CD4-positive, CD25-positive, alpha-beta regulatory T cell (primary cell): ENCODE results near the gene PDGFD. TPM values are rescaled to one million over a fixed set of nuclear protein-coding genes. Genes with fewer than 3 reads are reported as not detected.

Experiments used
- ATAC-seq, 2 donors: fragments of 150-1000 bp; cut with Tn5 transposase; one replicate each; pipeline ENCODE4 v1.10.0; 2021; ENCODE audit warnings: low read depth in 2 of 2, moderate number of reproducible peaks in 2 of 2, moderate library complexity in 1 of 2
- DNase-seq, 3 donors: peaks; one replicate each; pipeline versions ENCODE4 v3.0.0 to v3.0.0-alpha.2; 2012 to 2022; ENCODE audit warnings: mixed read lengths in 1 of 3
- H3K27ac ChIP-seq: one replicate; pipeline ENCODE4 v1.7.0; 2013; ENCODE audit warnings: mild to moderate bottlenecking, low read length; ENCODE audit not compliant: insufficient read depth, poor library complexity, severe bottlenecking
- H3K27me3 ChIP-seq: one replicate; pipeline ENCODE4 v1.7.0; 2013; ENCODE audit warnings: low read length; ENCODE audit not compliant: control insufficient read depth, insufficient read depth
- H3K36me3 ChIP-seq: one replicate; pipeline ENCODE4 v1.7.0; 2013; ENCODE audit warnings: mild to moderate bottlenecking, low read length, moderate library complexity; ENCODE audit not compliant: control insufficient read depth, insufficient read depth
- H3K4me1 ChIP-seq: 2 replicates; pipeline ENCODE4 v1.7.0; 2013; ENCODE audit warnings: mild to moderate bottlenecking, low read length; ENCODE audit not compliant: insufficient read depth, control insufficient read depth, poor library complexity, severe bottlenecking
- H3K4me3 ChIP-seq: one replicate; pipeline ENCODE4 v1.7.0; 2013; ENCODE audit warnings: low read depth, mild to moderate bottlenecking, low read length, moderate library complexity
- H3K9me3 ChIP-seq, 2 experiments: 1 replicate in 1 of 2; 2 replicates in 1 of 2; pipeline ENCODE4 v1.7.0; 2013; ENCODE audit warnings: low read length in 2 of 2, mild to moderate bottlenecking in 1 of 2, moderate library complexity in 1 of 2; ENCODE audit not compliant: control insufficient read depth in 2 of 2
- H3K27ac Mint-ChIP-seq, 3 donors: one replicate each; pipeline ENCODE4 v1.8.0; 2020 to 2022; ENCODE audit warnings: mild to moderate bottlenecking in 3 of 3, mixed read lengths in 3 of 3, moderate library complexity in 2 of 3
- H3K27me3 Mint-ChIP-seq: one replicate; pipeline ENCODE4 v1.8.0; 2022; ENCODE audit warnings: mild to moderate bottlenecking, mixed read lengths
- H3K36me3 Mint-ChIP-seq: one replicate; pipeline ENCODE4 v1.8.0; 2020; ENCODE audit warnings: mixed read lengths
- H3K4me1 Mint-ChIP-seq, 4 donors: one replicate each; pipeline ENCODE4 v1.8.0; 2020 to 2022; ENCODE audit warnings: mixed read lengths in 4 of 4, mild to moderate bottlenecking in 1 of 4
- H3K4me3 Mint-ChIP-seq, 4 donors: one replicate each; pipeline ENCODE4 v1.8.0; 2020 to 2022; ENCODE audit warnings: mild to moderate bottlenecking in 4 of 4, mixed read lengths in 4 of 4, moderate library complexity in 3 of 4
- H3K9me3 Mint-ChIP-seq, 7 donors: one replicate each; pipeline ENCODE4 v1.8.0; 2020 to 2022; ENCODE audit warnings: mixed read lengths in 7 of 7, mild to moderate bottlenecking in 3 of 7, moderate library complexity in 2 of 7
- polyA plus RNA-seq, 4 donors: library from polyadenylated mRNA; unstranded; fragments of 300-500 nt; fragmentation: Illumina TruSeq; gene quantifications; one replicate each; pipeline ENCODE4 v1.2.3, GENCODE V29; 2021
- total RNA-seq: library from RNA; stranded (reverse); gene quantifications from one replicate; pipeline ENCODE4 v1.2.3, GENCODE V29; 2022

The PDGFD gene
- total and polyA plus RNA-seq, 5 donors from 2014 or later, result 0.05 TPM; not detected in 4

DNA sequence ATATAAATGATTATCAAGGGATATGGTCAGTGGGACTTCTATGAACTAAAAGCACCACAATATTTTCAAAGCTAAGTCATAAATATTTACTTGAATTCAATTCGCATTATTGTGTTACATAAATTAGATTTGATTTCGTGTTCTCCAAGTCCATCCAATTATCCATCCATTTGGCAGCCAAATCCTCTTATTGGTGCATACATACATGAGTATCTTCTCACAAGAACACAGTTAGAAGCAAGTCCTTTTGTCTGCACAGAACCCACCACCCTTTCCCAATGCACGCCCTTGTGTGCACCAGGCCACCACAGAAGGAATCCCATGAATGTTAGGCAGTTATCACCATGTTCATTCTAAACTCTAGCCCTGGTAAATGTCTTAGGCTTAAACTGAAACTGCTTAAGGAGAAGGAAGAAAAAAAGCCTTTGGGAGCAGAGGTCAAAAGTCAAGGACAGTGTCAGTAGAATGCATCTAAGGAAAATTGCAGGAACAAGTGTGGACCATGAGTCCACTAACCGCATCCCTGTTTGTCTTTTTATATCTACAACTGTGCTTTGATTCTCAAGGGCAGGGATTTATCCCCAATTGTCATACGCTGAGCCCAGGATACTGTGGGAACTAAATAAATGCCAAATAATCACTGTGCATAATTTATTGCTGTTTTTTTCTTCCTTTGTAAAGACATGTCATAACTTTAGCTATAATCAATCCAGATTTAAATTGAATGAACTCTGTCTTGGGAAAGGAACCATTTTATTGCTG, 235.7 kb downstream of the PDGFD start:
- Histone ChIP-seq H3K27me3 (no peaks in the 10 kb centered on the region), H3K4me3 (no peak overlapping the region), H3K4me1 (no peaks in the 10 kb centered on the region), H3K9me3 (no peaks in the 10 kb centered on the region), H3K36me3 (no peaks in the 10 kb centered on the region), H3K27ac (no peak overlapping the region)
- DNase-seq (no peak), ATAC-seq (no peak)
- Mint-ChIP-seq H3K4me1 (no peaks in the 10 kb centered on the region), H3K27me3 (no peaks in the 10 kb centered on the region), H3K4me3 (no peak overlapping the region), H3K27ac (no peak overlapping the region), H3K36me3 (no peaks in the 10 kb centered on the region), H3K9me3 (peaks cover 0 to 2% (median 0%) of the 10 kb centered on the region in 7 donors)

DNA sequence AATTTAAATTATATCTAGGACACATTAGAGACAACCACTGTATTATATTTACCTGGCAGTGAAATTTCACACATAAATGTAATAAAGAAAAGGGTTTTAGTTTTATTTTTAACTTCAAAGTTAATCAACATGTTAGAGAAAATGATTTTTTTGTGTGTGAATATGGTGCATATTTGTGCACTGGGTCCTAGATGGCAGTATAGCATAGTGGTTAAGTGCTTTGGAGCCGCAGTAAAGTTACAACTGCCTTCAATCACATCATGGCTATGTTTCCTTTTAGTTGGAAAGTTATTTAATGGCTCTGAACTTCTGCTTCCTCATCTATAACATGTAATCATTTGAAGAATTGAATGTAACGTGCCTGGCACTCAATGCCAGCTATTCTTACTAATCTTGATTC, 236.4 kb downstream of the PDGFD start:
- Mint-ChIP-seq H3K36me3 (no peaks in the 10 kb centered on the region), H3K27ac (no peak overlapping the region), H3K4me1 (no peaks in the 10 kb centered on the region), H3K4me3 (no peak overlapping the region), H3K9me3 (peaks cover 0 to 2% (median 0%) of the 10 kb centered on the region in 7 donors), H3K27me3 (no peaks in the 10 kb centered on the region)
- Histone ChIP-seq H3K4me3 (no peak overlapping the region), H3K4me1 (no peaks in the 10 kb centered on the region), H3K27ac (no peak overlapping the region), H3K27me3 (no peaks in the 10 kb centered on the region), H3K36me3 (no peaks in the 10 kb centered on the region), H3K9me3 (no peaks in the 10 kb centered on the region)
- no peak for DNase-seq
- ATAC-seq, result no peak

DNA sequence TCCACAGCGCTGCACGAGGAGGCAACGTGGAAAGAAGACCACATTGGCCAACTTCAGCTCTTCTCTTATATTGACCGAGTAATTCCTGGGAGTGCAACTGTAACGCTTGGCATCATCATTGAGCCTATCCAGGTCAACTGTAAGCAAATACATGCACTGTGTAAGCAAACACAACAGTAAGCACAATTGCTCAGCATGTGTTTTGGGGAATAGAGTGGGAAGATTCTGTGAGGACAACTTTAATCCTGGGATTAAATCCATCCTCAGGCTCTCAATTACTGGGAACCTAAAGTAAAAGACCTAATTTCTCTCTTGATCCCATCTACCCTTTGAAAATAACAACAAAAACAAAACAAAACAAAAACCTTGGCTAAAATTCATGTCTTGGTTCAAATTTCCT, 237.0 kb downstream of the PDGFD start:
- no peak for DNase-seq
- no peaks in the 10 kb centered on the region for H3K27me3 ChIP-seq
- H3K27me3 Mint-ChIP-seq, result no peaks in the 10 kb centered on the region

DNA sequence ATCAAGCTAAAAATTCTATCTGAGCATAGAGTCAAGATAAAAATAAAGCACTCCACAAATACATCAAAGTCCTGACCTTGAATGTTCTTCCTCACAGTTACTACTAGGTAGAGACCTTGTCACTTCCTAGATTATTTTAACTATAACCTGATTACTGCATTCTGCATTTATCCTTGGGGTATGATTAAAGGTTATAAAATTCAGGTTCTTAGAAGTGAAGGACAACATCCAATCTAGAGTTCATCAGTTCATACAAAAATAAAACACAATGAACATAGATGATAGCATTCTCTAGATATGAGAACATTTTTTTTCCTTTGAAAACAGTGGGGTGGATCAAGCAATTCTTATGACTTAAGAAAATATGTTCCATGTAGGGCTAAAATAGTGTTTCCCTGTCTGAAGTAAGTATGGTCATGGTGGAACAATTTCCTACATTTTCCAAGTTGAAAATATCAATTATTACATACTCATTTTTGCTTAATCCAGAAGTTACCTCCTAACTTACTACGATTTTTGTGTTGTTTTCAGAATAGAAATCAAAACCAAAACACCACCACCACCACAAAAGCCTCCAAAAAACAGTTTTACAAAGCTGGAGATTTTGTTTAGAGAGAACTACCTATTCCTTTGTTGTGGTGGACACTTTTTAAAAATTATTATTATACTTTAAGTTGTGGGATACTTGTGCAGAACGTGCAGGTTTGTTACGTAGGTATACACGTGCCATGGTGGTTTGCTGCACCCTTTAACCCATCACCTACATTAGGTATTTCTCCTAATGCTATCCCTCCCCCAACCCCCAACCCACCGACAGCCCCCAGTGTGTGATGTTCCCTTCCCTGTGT, 239.6 kb downstream of the PDGFD start:
- Mint-ChIP-seq H3K27ac (no peak overlapping the region), H3K27me3 (no peaks in the 10 kb centered on the region), H3K4me1 (no peaks in the 10 kb centered on the region), H3K4me3 (no peak overlapping the region), H3K36me3 (no peaks in the 10 kb centered on the region), H3K9me3 (peaks cover 0 to 2% (median 0%) of the 10 kb centered on the region in 7 donors)
- Histone ChIP-seq H3K9me3 (no peaks in the 10 kb centered on the region), H3K27me3 (no peaks in the 10 kb centered on the region), H3K27ac (no peak overlapping the region), H3K36me3 (no peaks in the 10 kb centered on the region), H3K4me3 (no peak overlapping the region), H3K4me1 (no peaks in the 10 kb centered on the region)
- ATAC-seq (no peak), DNase-seq (no peak)

More for the DNA sequence above, 237.0 kb downstream of the PDGFD start:
- no peaks in the 10 kb centered on the region for H3K4me1 ChIP-seq
- H3K36me3 Mint-ChIP-seq, result no peaks in the 10 kb centered on the region
- no peaks in the 10 kb centered on the region for H3K36me3 ChIP-seq
- no peaks in the 10 kb centered on the region for H3K9me3 ChIP-seq
- H3K27ac ChIP-seq, result no peak overlapping the region
- no peak overlapping the region for H3K27ac Mint-ChIP-seq
- no peak for ATAC-seq
- H3K4me1 Mint-ChIP-seq, result no peaks in the 10 kb centered on the region
- H3K9me3 Mint-ChIP-seq, result peaks cover 0 to 2% (median 0%) of the 10 kb centered on the region in 7 donors
- H3K4me3 ChIP-seq, result no peak overlapping the region
- H3K4me3 Mint-ChIP-seq, result no peak overlapping the region

- Histone ChIP-seq H3K9me3 (no peaks in the 10 kb centered on the region), H3K27me3 (no peaks in the 10 kb centered on the region), H3K4me3 (no peak overlapping the region), H3K27ac (no peak overlapping the region), H3K36me3 (no peaks in the 10 kb centered on the region), H3K4me1 (no peaks in the 10 kb centered on the region)
- Mint-ChIP-seq H3K4me3 (no peak overlapping the region), H3K27ac (no peak overlapping the region), H3K9me3 (peaks cover 0 to 2% (median 0%) of the 10 kb centered on the region in 7 donors), H3K36me3 (no peaks in the 10 kb centered on the region), H3K27me3 (no peaks in the 10 kb centered on the region), H3K4me1 (no peaks in the 10 kb centered on the region)
- ATAC-seq (no peak), DNase-seq (no peak)
These were observed 240.5 kb downstream of the PDGFD start for GRCh38 chr11:103923451-103923931.

DNA sequence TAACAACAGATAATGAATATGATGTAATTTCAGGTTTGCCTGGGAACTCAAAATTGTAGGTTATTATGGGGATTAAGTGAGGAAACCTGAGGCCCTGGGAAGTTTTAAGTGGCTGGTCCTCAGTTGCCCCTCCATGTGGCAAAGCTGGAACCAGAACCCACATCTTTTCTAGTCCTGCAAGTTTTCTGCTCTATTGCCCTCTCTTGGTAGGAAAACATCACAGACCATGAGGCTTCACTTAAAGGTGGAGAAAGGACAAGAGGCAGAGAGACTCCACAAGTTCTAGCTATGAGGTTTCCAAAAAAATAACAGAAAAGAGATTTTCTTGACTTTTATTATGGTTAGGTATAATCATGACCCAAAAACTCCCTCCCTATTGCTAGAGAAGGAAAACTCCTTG, 243.0 kb downstream of the PDGFD start:
- peaks cover 0 to 4% (median 0%) of the 10 kb centered on the region in 7 donors for H3K9me3 Mint-ChIP-seq
- Histone ChIP-seq H3K36me3 (no peaks in the 10 kb centered on the region), H3K4me3 (no peak overlapping the region), H3K4me1 (no peaks in the 10 kb centered on the region), H3K27ac (no peak overlapping the region), H3K9me3 (no peaks in the 10 kb centered on the region), H3K27me3 (no peaks in the 10 kb centered on the region)
- ATAC-seq, result no peak
- H3K4me3 Mint-ChIP-seq, result no peak overlapping the region
- DNase-seq, result no peak
- no peaks in the 10 kb centered on the region for H3K4me1 Mint-ChIP-seq
- H3K27ac Mint-ChIP-seq, result no peak overlapping the region
- no peaks in the 10 kb centered on the region for H3K36me3 Mint-ChIP-seq
- H3K27me3 Mint-ChIP-seq, result no peaks in the 10 kb centered on the region

DNA sequence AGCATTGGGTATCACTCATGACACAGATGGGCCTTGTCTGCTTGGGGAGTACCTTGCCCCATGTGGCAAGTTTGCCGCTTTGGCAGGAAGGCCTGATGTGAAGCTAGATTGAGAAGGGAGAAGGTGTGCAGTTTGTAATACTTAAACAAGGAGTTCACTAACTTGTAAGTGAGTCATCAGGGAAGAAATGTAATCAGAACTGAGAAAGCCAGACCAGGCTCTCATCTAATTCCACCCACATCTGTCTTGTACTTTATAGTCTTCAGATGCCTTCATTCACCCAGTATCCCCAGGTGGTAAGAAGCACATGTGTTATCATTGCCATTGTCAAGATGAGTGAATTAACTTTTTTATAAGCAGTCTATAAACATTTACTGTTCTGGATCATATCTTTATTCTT, 243.5 kb downstream of the PDGFD start:
- no peaks in the 10 kb centered on the region for H3K36me3 ChIP-seq
- DNase-seq (no peak), ATAC-seq (no peak)
- no peak overlapping the region for H3K27ac Mint-ChIP-seq
- no peaks in the 10 kb centered on the region for H3K4me1 ChIP-seq
- H3K27me3 Mint-ChIP-seq, result no peaks in the 10 kb centered on the region
- no peak overlapping the region for H3K4me3 ChIP-seq
- H3K9me3 Mint-ChIP-seq, result peaks cover 0 to 6% (median 0%) of the 10 kb centered on the region in 7 donors
- H3K9me3 ChIP-seq, result no peaks in the 10 kb centered on the region
- H3K4me3 Mint-ChIP-seq, result no peak overlapping the region
- no peaks in the 10 kb centered on the region for H3K27me3 ChIP-seq
- no peak overlapping the region for H3K27ac ChIP-seq
- H3K36me3 Mint-ChIP-seq, result no peaks in the 10 kb centered on the region
- no peaks in the 10 kb centered on the region for H3K4me1 Mint-ChIP-seq
